ENCODE results near the gene DOCK9.

GRCh38 chr13:98966019-98966418 lies 11.8 kb downstream of the DOCK9 start:
- TF ChIP-seq CTCF (IDR thresholded peaks at IDR 0.05) (no peak), POLR2A (IDR thresholded peaks at IDR 0.05) (no peak)

Data from esophagus squamous epithelium (tissue), 4 donors.